CD4-positive, alpha-beta memory T cell (primary cell): ENCODE results near the gene MED9. TPM values are rescaled to one million over a fixed set of nuclear protein-coding genes. Genes with fewer than 3 reads are reported as not detected.

Experiments used
- CTCF ChIA-PET: fragments of 350-600 bp; sonication (Branson Sonifier 250); formaldehyde crosslinking; loops from one replicate; lab custom pipeline; 2021; ENCODE audit warnings: inconsistent platforms; ENCODE audit not compliant: partially characterized antibody; lab: Charles Lee
- POLR2A ChIA-PET: fragments of 350-600 bp; sonication (Branson Sonifier 250); formaldehyde crosslinking; loops from one replicate; lab custom pipeline; 2021; ENCODE audit not compliant: partially characterized antibody; lab: Charles Lee
- DNase-seq, 5 donors: peaks; one replicate each; pipeline versions ENCODE4 v3.0.0 to v3.0.0-alpha.2; 2020 to 2022; ENCODE audit warnings: mixed read lengths in 1 of 5
- H3K27ac ChIP-seq: one replicate; pipeline ENCODE4 v1.7.0; 2013; ENCODE audit warnings: low read depth, low read length
- H3K27me3 ChIP-seq: 2 replicates; pipeline ENCODE4 v1.7.0; 2013; ENCODE audit warnings: mild to moderate bottlenecking, low read length, moderate library complexity; ENCODE audit not compliant: insufficient read depth
- H3K36me3 ChIP-seq: 2 replicates; pipeline ENCODE4 v1.7.0; 2013; ENCODE audit warnings: mild to moderate bottlenecking, low read length, moderate library complexity; ENCODE audit not compliant: insufficient read depth
- H3K4me1 ChIP-seq: 2 replicates; pipeline ENCODE4 v1.7.0; 2013; ENCODE audit warnings: mild to moderate bottlenecking, low read length, moderate library complexity; ENCODE audit not compliant: insufficient read depth
- H3K4me3 ChIP-seq, 2 donors: one replicate each; pipeline ENCODE4 v1.7.0; 2013; ENCODE audit warnings: low read length in 2 of 2, mild to moderate bottlenecking in 1 of 2
- H3K9me3 ChIP-seq, 2 donors: one replicate each; pipeline ENCODE4 v1.7.0; 2013; ENCODE audit warnings: low read length in 2 of 2, control low read depth in 1 of 2; ENCODE audit not compliant: control insufficient read depth in 1 of 2
- H3K27ac Mint-ChIP-seq, 7 donors: one replicate each; pipeline ENCODE4 v1.8.0; 2020 to 2021; ENCODE audit warnings: mixed read lengths in 7 of 7, mild to moderate bottlenecking in 6 of 7, inconsistent platforms in 3 of 7, moderate library complexity in 3 of 7
- H3K27me3 Mint-ChIP-seq, 2 donors: one replicate each; pipeline ENCODE4 v1.8.0; 2020 to 2021; ENCODE audit warnings: mixed read lengths in 2 of 2
- H3K36me3 Mint-ChIP-seq, 2 donors: one replicate each; pipeline ENCODE4 v1.8.0; 2020 to 2021; ENCODE audit warnings: mixed read lengths in 2 of 2, inconsistent platforms in 1 of 2, mild to moderate bottlenecking in 1 of 2
- H3K4me1 Mint-ChIP-seq, 4 donors: one replicate each; pipeline ENCODE4 v1.8.0; 2020 to 2021; ENCODE audit warnings: mixed read lengths in 4 of 4, mild to moderate bottlenecking in 1 of 4
- H3K4me3 Mint-ChIP-seq, 8 donors: one replicate each; pipeline ENCODE4 v1.8.0; 2020 to 2021; ENCODE audit warnings: mixed read lengths in 8 of 8, mild to moderate bottlenecking in 7 of 8, moderate library complexity in 6 of 8, inconsistent platforms in 3 of 8
- H3K9me3 Mint-ChIP-seq, 8 donors: one replicate each; pipeline ENCODE4 v1.8.0; 2020 to 2021; ENCODE audit warnings: mixed read lengths in 8 of 8, mild to moderate bottlenecking in 5 of 8, inconsistent platforms in 3 of 8, moderate library complexity in 1 of 8
- intact Hi-C: fragments of 100-400 bp; cut with micrococcal nuclease; formaldehyde crosslinking; loops from one replicate; pipeline ENCODE4 v1.15.1; 2023
- polyA plus RNA-seq, 2 donors: library from polyadenylated mRNA; unstranded; fragments of 300-500 nt; fragmentation: Illumina TruSeq; gene quantifications; one replicate each; pipeline ENCODE4 v1.2.3, GENCODE V29; 2021
- total RNA-seq, 2 experiments: library from RNA; stranded (reverse); gene quantifications; one replicate each; pipeline ENCODE4 v1.2.3, GENCODE V29; 2021

The MED9 gene
- total and polyA plus RNA-seq, 4 experiments from 2014 or later: 9.3 to 18.9 (median 16.9) TPM

- intact Hi-C loops: no loop called here
- H3K4me1 ChIP-seq: peaks cover 19% of the 10 kb centered on the region
- H3K27me3 Mint-ChIP-seq: peaks cover 0 to 3% of the 10 kb centered on the region in 2 donors
- peak overlapping the region in 2 of 7 donors; percentile 19 to 46 for H3K27ac Mint-ChIP-seq
- peak overlapping the region in 1 of 2 donors; percentile 67 for H3K4me3 ChIP-seq
- no peak for DNase-seq
- no peaks in the 10 kb centered on the region for H3K9me3 ChIP-seq
- peaks cover 3 to 22% (median 9%) of the 10 kb centered on the region in 4 donors for H3K4me1 Mint-ChIP-seq
- H3K9me3 Mint-ChIP-seq: no peaks in the 10 kb centered on the region
- peak overlapping the region; percentile 39 to 69 (median 61) for H3K4me3 Mint-ChIP-seq
- POLR2A ChIA-PET: interaction anchor here (0.6 to 2.0 kb wide), 6 partner anchors 93 to 475 kb away, joined by 3 to 11 read pairs (median 5); partner anchors contain the start of genes DRC3, PEMT and TOM1L2
- peaks cover 5 to 6% of the 10 kb centered on the region in 2 donors for H3K36me3 Mint-ChIP-seq
- H3K27me3 ChIP-seq: no peaks in the 10 kb centered on the region
- H3K27ac ChIP-seq: no peak overlapping the region
- CTCF ChIA-PET: interaction anchor here (0.9 to 3.9 kb wide), 24 partner anchors 8 to 539 kb away, joined by 3 to 62 read pairs (median 5); partner anchors contain the start of gene PEMT
- peaks cover under 1% of the 10 kb centered on the region for H3K36me3 ChIP-seq
Measured at GRCh38 chr17:17497065-17497844, 20.5 kb downstream of the MED9 start.

- Mint-ChIP-seq H3K4me1 (peaks cover 3 to 19% (median 9%) of the 10 kb centered on the region in 4 donors), H3K27ac (no peak overlapping the region), H3K9me3 (no peaks in the 10 kb centered on the region), H3K4me3 (peak overlapping the region in 1 of 8 donors; percentile 43), H3K36me3 (peaks cover 0 to 2% of the 10 kb centered on the region in 2 donors), H3K27me3 (peaks cover 0 to 3% of the 10 kb centered on the region in 2 donors)
- no peaks in the 10 kb centered on the region for H3K27me3 ChIP-seq
- H3K4me3 ChIP-seq: no peak overlapping the region
- CTCF ChIA-PET: interaction anchor here (1.1 to 3.9 kb wide), 9 partner anchors 70 to 535 kb away, joined by 4 to 62 read pairs (median 11); no protein-coding TSS in a partner anchor
- POLR2A ChIA-PET: no interaction called here
- no peaks in the 10 kb centered on the region for H3K9me3 ChIP-seq
- intact Hi-C loops: no loop called here
- no peak for DNase-seq
- H3K27ac ChIP-seq: no peak overlapping the region
- H3K4me1 ChIP-seq: peaks cover 19% of the 10 kb centered on the region
- H3K36me3 ChIP-seq: no peaks in the 10 kb centered on the region
Measured at GRCh38 chr17:17497845-17498520, 21.2 kb downstream of the MED9 start.

GRCh38 chr17:17498606-17499301 lies 22.0 kb downstream of the MED9 start:
- POLR2A ChIA-PET: no interaction called here
- Mint-ChIP-seq H3K27ac (no peak overlapping the region), H3K36me3 (no peaks in the 10 kb centered on the region), H3K9me3 (no peaks in the 10 kb centered on the region), H3K4me3 (no peak overlapping the region), H3K27me3 (peaks cover 0 to 3% of the 10 kb centered on the region in 2 donors), H3K4me1 (peaks cover 3 to 19% (median 9%) of the 10 kb centered on the region in 4 donors)
- H3K27ac ChIP-seq: no peak overlapping the region
- intact Hi-C loops: no loop called here
- H3K9me3 ChIP-seq: no peaks in the 10 kb centered on the region
- peaks cover 19% of the 10 kb centered on the region for H3K4me1 ChIP-seq
- CTCF ChIA-PET: interaction anchor here (1.3 to 3.6 kb wide), 2 partner anchors 115 to 137 kb away, joined by 3 to 16 read pairs; no protein-coding TSS in a partner anchor
- H3K27me3 ChIP-seq: no peaks in the 10 kb centered on the region
- no peaks in the 10 kb centered on the region for H3K36me3 ChIP-seq
- DNase-seq: no peak
- H3K4me3 ChIP-seq: no peak overlapping the region

- Histone ChIP-seq H3K4me3 (no peak overlapping the region), H3K27ac (no peak overlapping the region), H3K9me3 (no peaks in the 10 kb centered on the region), H3K27me3 (no peaks in the 10 kb centered on the region), H3K36me3 (no peaks in the 10 kb centered on the region), H3K4me1 (peaks cover 18% of the 10 kb centered on the region)
- Mint-ChIP-seq H3K36me3 (no peaks in the 10 kb centered on the region), H3K9me3 (no peaks in the 10 kb centered on the region), H3K27me3 (peaks cover 0 to 3% of the 10 kb centered on the region in 2 donors), H3K27ac (no peak overlapping the region), H3K4me3 (no peak overlapping the region), H3K4me1 (peaks cover 3 to 17% (median 9%) of the 10 kb centered on the region in 4 donors)
- CTCF ChIA-PET: interaction anchor here (1.1 to 1.3 kb wide), 2 partner anchors 114 to 141 kb away, joined by 3 to 5 read pairs; no protein-coding TSS in a partner anchor
- intact Hi-C loops: no loop called here
- DNase-seq: no peak
- POLR2A ChIA-PET: no interaction called here
Measured at GRCh38 chr17:17499402-17500145, 22.8 kb downstream of the MED9 start.

DNA sequence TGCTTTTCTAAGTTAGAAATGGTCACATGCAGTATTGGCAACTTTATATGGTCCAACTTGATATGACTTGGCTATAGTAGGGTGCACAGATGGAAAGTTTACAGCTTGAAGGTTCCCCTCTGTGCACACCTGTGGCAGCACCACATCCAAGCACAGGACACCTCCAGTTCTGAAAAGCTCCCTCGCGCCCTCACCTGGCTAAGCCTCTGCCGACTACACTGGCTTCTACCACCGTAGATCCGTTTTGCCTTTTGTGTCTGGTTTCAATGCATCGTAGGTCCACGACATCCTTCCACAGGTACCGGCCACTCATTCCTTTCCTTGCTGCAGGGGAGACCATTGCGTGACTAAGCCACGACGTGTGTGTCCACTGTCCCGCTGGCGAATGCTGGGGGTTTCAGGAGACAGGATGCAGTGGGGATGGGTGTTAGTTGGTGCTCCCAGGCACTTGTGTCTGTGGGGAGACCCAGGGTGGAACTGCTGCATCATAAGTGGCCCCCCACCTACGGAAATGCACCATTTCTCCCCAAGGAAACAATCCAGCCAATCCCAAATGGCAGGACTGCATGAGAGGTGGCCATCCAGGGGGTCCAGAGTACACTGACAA lies 24.3 kb downstream of the MED9 start:
- H3K27me3 ChIP-seq: no peaks in the 10 kb centered on the region
- no peak overlapping the region for H3K4me3 Mint-ChIP-seq
- H3K36me3 ChIP-seq: no peaks in the 10 kb centered on the region
- no peak overlapping the region for H3K27ac ChIP-seq
- H3K9me3 ChIP-seq: no peaks in the 10 kb centered on the region
- ChIA-PET CTCF (interaction anchor here (1.1 kb wide), 1 partner anchor 140 kb away, joined by 5 read pairs; no protein-coding TSS in a partner anchor), POLR2A (no interaction called here)
- intact Hi-C loops: no loop called here
- peaks cover 0 to 6% (median 2%) of the 10 kb centered on the region in 4 donors for H3K4me1 Mint-ChIP-seq
- no peaks in the 10 kb centered on the region for H3K9me3 Mint-ChIP-seq
- DNase-seq: no peak
- no peak overlapping the region for H3K4me3 ChIP-seq
- peaks cover 7% of the 10 kb centered on the region for H3K4me1 ChIP-seq
- no peaks in the 10 kb centered on the region for H3K36me3 Mint-ChIP-seq
- H3K27me3 Mint-ChIP-seq: peaks cover 0 to 1% of the 10 kb centered on the region in 2 donors
- no peak overlapping the region for H3K27ac Mint-ChIP-seq

DNA sequence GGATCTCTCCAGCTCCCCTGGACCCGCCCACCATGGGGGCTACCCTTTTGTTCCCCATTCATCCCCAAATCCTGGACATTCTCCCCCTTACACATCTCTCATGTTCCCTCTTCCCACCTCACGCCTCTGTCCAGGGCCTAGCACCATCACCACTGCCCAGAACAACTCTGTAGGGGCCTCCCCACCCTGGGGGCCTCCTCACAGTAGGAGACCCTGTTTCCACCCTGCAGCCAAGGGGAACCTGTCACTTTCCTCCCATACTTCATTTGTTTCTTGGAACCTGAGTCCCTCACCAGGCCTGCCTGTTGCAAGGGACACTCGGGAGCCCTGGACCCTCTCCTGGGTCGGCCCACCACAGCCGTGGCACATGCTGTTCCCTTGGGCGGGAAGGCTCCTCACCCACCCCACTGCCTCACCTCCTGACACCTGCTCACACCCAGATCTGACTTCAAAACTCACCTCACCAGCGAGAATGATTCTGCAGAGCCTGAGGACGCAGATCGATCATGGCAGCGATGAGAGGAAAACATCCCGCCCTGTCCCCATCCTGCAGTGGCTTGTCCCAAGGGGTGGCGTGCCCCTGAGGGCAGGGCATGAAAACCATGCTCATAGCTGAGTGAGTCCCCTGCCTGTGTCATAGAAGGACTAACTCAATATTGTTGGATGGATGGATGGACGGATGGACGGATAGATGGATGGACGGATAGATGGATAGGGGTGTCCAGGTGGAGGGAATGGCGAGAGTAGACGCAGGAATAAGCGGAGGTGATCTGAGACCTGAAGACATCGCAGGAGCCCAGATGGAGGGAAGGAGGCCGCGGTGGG lies 26.2 kb downstream of the MED9 start:
- H3K4me1 Mint-ChIP-seq: no peaks in the 10 kb centered on the region
- H3K36me3 Mint-ChIP-seq: no peaks in the 10 kb centered on the region
- H3K27me3 Mint-ChIP-seq: peaks cover 0 to 1% of the 10 kb centered on the region in 2 donors
- Histone ChIP-seq H3K27me3 (no peaks in the 10 kb centered on the region), H3K9me3 (no peaks in the 10 kb centered on the region), H3K36me3 (no peaks in the 10 kb centered on the region), H3K27ac (no peak overlapping the region), H3K4me1 (no peaks in the 10 kb centered on the region), H3K4me3 (no peak overlapping the region)
- H3K27ac Mint-ChIP-seq: peak overlapping the region in 1 of 7 donors; percentile 7
- no peak overlapping the region for H3K4me3 Mint-ChIP-seq
- CTCF ChIA-PET: no interaction called here
- no peak for DNase-seq
- no peaks in the 10 kb centered on the region for H3K9me3 Mint-ChIP-seq
- intact Hi-C loops: no loop called here
- POLR2A ChIA-PET: no interaction called here
